CD4-positive, alpha-beta T cell treated with Interferon gamma for 1 hour (primary cell): ENCODE data around the gene C5orf22.
"Not testable (repeated sequence)": the region's sequence is repeated elsewhere in the genome, so short reads cannot be mapped to it uniquely, and the experiment has no call there.

ENCODE experiments used
- DNase-seq: peaks from one replicate; pipeline ENCODE4 v3.0.0-alpha.2; 2020

C5orf22 gene

DNA sequence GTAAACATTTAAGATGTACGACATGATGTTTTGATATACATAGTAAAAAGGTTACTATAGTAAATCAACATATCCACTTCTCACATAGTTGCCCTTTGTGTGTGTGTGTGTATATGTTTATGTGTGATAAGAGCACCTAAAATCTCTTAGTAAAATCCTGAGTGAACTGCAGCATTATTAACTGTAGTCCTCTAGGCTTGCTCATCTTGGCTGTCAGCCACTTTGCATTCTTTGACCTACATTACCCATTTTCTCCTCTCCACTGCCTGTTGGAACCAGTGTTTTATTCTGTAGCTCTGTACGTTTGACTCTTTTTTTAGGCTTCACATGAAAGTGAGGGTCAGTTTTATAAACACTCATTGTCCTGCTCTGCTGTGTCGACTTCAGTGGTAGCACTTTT lies 24.4 kb downstream of the C5orf22 start:
- DNase-seq, result no peak

DNA sequence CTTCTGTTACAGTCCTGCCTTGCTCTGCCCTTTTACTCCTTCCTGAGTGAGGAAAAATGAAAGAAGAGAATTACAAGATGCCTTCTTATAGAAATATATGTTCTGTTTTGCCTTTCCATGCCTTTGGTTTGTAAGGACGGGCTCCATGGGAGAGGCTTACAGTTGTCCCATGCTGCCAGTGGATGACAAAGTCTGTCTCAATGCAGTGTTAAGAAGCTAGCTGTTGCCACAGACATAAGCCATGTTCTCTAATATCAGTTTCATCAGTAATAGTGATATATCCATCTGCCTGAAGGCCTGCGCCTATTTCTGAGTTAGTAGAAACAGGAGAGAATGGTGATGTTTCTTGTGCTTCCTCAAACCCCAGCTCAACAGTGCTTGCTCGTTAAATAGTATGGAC lies 27.8 kb downstream of the C5orf22 start:
- DNase-seq, result no peak

- no peak for DNase-seq
Observed at GRCh38 chr5:31561946-31562345, 29.8 kb downstream of the C5orf22 start.

- DNase-seq, result no peak
Observed at GRCh38 chr5:31563216-31563615, 31.1 kb downstream of the C5orf22 start.

DNA sequence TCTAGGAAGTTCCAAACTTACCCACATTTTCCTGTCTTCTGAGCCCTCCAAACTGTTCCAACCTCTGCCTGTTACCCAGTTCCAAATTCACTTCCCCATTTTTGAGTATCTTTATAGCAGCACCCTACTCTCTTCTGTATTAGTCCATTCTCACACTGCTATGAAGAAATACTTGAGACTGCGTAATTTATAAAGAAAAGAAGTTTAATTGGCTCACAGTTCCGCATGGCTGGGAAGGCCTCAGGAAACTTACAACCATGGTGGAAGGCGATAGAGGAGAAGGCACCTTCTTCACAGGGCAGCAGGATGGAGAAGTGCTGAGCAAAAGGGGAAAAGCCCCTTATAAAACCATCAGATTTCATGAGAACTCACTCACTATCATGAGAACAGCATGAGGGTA lies 34.3 kb downstream of the C5orf22 start:
- not testable (repeated sequence) for DNase-seq

GRCh38 chr5:31568302-31568835 lies 36.3 kb downstream of the C5orf22 start:
- DNase-seq, result no peak

DNA sequence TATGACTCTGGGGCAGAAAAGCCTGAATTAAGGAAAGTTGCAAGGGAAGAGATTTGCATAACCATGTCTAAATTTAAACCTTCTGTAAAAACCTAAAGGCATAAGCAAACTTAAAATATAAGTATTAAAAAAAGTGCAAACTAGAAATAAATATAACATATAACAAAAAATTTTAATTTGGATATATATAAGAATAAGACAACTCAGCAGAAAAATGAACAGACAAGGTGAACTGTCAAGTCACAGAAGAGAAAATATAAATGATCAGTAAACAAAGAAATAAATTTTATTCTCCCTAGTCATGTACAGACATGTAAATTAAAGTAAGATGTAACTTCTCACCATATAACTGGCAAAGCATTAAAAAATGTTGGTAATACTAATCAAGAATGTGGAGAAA lies 37.0 kb downstream of the C5orf22 start:
- no peak for DNase-seq

DNA sequence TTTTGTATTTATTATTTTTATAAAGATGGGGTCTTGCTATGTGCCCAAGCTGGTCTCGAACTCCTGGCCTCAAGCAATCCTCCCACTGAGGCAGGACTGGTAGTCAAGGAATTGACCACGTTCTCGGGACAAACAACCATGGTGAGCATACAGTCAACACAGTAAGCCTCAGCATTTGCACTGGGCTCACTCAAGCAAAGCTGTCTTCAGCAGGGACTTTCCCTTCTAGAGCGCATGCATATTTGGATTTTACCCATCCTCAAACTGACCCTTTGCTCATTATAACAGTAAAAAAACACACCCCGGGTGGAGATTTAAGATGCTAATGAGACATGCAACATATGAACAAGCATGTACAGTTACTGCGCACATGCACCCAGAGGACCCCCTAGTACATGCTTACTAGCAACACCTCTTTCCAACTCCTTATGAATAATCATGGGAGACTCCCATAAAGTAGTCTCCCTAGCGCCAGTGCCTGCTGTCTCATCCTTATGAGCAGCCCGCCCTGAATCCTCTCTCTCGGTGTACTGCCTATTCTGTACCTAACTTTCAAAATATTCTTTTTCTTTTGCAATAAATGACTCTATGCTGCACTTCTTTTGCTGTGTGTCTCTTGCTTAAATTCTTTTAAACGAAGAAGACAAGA lies 41.5 kb downstream of the C5orf22 start:
- DNase-seq, result no peak

- no peak for DNase-seq
Observed at GRCh38 chr5:31574772-31575171, 42.7 kb downstream of the C5orf22 start.

DNA sequence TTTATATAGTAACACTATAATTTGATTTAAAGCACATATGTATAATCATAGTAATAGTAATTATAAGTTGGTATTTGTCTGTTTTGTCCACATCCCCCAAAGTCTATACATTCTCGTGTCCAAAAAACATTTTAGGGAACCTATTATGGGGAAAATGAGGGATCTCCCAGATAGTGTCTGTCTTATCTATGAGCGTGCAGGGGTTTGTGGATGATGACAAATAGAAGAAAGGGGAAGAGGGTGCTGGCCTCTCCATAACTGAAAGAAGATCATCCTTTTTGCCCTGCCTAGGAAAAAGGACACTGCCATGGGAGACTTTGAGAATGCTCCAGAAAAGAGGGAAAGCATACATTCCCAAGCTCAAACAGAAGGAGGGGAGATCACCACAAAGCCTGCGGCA lies 45.3 kb downstream of the C5orf22 start:
- DNase-seq, result no peak

- DNase-seq, result no peak
Observed at GRCh38 chr5:31579558-31579957, 47.5 kb downstream of the C5orf22 start.

DNA sequence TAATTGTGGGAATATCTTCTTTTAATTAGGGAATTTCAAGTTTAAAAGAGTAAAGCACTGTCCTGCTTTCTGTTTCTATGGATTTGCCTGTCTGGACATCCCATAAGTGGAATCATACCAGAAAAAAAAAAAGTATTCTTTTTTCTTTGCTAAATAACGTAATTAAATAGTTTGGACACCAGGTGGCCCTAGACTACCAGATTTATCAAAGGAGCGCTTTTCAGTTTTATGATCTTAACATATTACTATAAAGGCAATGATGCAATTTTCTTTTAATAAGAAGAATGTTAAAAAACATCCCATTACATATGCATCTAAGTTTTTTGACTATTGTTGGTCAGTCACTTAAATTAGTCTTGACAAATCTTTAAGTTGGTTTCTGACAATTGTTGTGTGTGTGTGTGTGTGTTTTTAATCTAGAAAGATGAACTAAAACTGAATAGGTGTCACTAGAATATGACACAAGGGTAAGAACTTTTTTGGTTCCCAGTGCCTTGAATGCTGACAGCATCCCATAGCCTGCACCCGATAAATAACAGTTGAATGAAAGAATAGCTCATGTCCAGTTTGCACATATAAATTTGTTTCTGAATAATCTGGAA lies 49.5 kb downstream of the C5orf22 start:
- DNase-seq, result no peak

DNA sequence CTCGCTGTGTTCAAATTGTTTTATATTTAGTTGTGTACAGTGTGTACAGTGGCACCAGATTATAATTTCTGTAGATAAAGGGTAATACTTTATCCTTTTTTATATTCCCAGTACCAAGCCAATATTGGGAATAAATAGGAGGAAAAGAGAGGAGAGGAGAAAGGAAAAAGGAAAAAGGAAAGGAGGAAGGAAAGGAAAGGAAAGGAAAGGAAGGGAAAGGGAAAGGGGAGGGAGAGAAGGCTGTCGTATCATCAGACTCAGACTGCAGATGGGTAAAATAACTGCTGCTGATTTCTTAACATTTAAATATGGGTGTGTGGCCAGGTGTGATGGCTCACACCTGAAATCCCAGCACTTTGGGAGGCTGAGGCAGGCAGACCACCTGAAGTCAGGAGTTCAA lies 51.0 kb downstream of the C5orf22 start:
- DNase-seq, result no peak

DNA sequence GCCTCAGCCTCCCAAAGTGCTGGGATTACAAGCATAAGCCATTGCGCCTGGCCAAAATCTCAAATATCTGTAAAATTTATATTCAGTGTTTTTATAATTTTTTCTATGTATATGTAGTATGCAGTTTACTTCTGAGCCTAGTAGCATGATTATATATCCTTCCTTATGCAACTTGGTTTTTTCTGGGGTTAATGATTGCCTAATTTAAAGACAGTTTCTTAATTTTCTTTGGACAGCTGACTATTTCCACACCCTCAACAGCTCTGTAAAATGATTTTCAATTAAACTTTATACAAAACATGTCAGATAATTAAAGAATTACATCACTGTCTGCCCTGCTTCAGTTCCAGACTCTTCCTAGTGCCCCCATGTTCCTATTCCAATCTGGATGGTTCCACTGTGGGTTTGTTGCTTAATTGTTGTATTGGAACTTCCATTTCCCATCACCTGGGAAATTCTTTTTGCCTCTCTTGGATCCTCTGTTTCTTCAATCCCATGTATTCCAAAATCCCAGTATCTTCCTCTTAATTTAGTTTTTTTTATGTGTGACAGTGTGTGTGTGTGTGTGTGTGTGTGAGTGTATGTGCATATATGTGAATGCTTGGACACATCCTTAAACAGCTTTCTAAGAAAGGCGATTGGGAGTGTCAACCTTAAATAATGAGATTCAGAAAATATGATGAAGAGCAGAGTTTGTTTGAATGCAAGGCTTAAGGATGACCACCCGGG lies 53.2 kb downstream of the C5orf22 start:
- no peak for DNase-seq

DNA sequence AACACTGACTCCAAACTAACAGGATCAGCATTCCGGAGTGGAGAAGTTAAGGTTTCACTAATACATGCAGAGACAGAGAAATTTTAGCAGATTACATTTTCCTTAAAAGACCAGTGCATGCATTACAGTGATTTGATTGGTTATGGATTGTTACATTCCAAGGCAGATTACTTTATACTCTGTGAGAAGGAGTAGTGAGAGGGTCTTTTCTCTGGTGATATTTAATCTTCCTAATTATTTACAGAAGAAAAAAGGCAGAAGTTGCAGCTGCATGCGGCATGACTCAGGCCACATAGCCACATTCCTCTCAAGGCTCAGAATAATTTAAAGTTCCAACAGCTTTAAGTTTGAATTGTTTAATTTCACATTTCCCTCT lies 53.8 kb downstream of the C5orf22 start:
- no peak for DNase-seq

- DNase-seq, result no peak
Observed at GRCh38 chr5:31587546-31587945, 55.4 kb downstream of the C5orf22 start.

DNA sequence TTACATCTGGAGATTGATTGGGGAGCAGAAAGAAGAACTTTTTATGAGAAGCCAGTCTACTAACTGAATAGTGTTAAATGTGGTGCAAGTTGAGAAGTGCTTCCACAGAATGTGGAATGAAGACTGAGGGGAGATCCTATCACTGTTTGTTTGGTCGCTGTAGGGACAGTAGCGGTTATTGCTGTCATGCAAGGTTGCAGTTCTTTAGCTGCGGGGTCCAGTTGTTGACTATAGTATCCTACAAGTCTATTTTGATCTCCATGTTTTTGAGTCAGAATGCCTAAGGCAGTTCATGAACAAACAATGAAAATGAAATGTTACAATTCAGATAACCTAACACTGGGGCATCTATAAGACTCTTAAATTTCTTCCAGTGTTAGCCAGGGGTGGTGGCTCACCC lies 61.6 kb downstream of the C5orf22 start:
- no peak for DNase-seq

DNA sequence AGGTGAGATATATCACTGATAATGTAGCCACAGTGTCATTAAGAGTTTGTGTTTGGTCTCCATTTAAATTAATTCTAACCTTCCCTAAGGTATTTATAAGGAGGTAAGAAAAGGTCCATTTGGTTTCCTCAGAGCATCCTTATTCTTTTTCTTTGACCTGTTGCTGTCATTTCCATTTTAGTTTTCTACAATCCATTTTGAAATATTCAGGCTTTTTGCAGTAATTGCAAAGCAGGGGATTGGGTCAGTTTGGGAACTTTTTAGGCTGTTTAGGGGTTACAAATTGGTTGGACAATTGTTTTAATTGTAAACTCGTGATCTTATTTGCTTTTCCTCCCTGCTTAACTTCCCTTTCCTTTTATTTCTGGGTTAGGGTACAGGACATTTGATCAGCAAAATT lies 64.3 kb downstream of the C5orf22 start:
- no peak for DNase-seq

DNA sequence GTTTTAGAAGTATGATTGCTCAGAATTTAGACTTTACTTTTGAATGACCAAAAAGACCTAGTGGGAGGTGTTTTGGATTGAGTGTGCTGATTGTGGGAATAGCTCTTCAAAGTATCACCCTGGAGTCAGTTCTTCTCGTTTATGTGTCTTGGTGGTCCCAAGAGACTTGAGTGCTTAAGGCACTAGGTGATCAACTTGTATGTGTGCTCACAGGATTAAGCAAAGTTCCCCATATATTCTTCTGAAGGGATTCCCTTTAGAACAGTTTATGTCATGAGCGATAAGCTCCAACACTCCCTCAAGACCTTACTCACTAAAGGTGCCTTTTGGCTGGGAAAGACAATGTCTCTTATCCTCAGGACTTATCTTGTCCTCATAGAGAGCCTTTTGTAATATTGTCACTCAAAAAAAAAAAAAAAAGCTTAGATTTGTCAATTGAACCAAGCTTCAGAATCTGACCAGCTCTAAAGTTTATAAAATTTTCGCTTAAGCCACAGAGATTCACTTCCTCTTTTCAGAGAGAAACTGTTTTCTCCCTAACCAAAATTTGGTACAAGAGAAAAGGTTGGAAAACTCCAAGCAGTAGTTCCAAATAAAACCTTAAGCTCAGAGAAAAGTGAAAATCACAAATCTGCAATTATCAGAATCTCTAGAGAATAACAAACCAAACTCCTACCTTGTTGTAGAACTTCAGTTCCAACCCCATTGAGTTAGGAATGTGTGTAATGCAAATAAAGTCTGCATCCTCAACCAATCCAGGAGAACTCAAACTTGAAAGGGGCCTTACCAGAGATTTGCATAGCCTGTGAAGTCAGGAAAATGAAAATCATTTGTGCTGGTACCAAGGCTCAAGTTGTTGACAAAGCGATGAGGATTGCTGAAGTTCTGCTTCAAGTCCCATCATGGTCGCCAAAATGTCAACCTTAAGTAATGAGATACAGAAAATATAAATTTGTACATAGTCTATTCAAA lies 66.8 kb downstream of the C5orf22 start:
- no peak for DNase-seq

- DNase-seq, result not testable (repeated sequence)
Observed at GRCh38 chr5:31602305-31602704, 70.2 kb downstream of the C5orf22 start.

DNA sequence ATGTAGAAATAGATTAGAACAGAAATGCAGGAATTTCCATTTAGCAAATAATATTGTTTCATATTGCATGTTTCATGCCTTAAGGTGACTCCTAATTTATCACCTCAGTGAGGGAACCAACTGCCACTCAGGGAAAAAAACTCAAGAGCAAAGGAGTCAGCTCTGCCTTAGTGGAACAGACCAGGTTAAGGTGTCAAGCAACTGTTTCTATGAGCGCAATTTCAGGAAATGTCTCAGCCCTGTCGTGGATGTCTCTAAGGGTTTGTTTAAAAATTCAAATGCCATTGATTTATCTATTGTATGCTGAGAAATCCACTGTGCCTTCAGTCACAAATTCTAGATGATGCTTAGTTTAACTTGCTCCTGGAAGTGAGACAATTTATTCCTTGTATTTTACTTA lies 72.1 kb downstream of the C5orf22 start:
- no peak for DNase-seq

GRCh38 chr5:31604644-31605043 lies 72.5 kb downstream of the C5orf22 start:
- DNase-seq, result no peak
